Activated CD4-positive, alpha-beta T cell treated with anti-CD3 and anti-CD28 coated beads for 1 hour (primary cell): ENCODE results near the gene SLC25A19.

Experiments used
- DNase-seq: peaks from one replicate; pipeline ENCODE4 v3.0.0-alpha.2; 2020

SLC25A19 gene

GRCh38 chr17:75289115-75289831 lies at the start of gene SLC25A19:
Gene SLC25A19 (minus strand): TSS chr17:75289433. CDS start chr17:75286764, 2,669 bp downstream.
- DNase-seq: peak; percentile 95

- no peak for DNase-seq
Measured at GRCh38 chr17:75338335-75338734, 49.1 kb upstream of the SLC25A19 start.

DNA sequence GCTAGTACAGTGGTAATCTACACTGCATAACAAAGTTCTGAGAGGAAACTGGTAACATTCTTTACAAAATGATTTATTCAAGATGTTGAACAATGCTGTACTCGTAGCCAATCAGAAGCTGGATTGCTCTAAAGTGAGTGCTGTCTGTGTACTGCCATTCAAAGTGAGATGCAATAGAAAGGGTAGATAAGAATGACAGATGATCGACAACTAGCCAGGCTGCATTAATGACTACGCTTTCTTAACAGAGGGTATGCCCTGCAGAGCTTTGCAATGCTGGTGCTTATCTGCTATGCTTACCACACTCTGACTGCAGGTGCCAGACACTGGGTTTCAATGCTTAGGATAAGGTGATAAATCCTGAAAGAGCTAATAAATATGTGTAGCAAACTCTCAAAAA lies 46.1 kb upstream of the SLC25A19 start:
- DNase-seq: no peak

GRCh38 chr17:75334723-75335122 lies 45.5 kb upstream of the SLC25A19 start:
- no peak for DNase-seq

DNA sequence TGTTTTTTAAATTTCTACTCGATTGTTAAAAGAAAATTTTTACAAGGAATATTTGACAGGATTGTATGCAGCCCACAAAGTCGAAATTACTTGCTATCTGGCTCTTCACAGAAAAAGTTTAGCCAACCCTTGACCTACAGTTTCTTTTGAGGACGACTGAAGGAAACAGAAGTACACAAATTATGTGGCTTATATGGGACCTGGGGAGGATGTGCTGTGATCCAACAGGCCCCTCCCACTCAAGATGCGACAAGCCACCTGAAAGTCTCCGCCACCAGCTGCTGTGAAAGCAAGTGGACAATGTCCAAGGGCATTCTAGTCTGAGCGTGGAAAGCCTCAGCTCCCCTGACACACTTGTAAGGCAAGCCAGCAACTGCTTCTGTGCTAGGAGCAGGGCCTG lies 42.4 kb upstream of the SLC25A19 start:
- no peak for DNase-seq

DNA sequence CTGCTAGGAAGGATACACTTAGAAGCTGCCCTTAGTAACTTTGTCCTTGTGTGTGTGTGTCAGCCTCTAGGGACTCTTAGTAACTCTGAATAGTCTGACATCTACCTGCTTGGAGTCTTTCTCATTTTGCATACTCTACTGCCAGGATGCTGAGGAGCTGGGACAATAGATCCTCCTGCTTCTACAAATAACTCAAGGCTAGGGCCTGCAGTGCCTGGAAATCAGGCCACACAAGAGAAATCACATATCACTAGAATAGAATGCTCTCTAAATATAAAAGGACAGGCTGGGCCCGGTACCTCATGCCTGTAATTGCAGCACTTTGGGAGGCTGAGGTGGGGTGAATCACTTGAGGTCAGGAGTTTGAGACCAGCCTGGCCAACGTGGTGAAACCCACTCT lies 38.5 kb upstream of the SLC25A19 start:
- no peak for DNase-seq

- DNase-seq: no peak
Measured at GRCh38 chr17:75326226-75326848, 37.1 kb upstream of the SLC25A19 start.

GRCh38 chr17:75325827-75326225 lies 36.6 kb upstream of the SLC25A19 start:
- no peak for DNase-seq

DNA sequence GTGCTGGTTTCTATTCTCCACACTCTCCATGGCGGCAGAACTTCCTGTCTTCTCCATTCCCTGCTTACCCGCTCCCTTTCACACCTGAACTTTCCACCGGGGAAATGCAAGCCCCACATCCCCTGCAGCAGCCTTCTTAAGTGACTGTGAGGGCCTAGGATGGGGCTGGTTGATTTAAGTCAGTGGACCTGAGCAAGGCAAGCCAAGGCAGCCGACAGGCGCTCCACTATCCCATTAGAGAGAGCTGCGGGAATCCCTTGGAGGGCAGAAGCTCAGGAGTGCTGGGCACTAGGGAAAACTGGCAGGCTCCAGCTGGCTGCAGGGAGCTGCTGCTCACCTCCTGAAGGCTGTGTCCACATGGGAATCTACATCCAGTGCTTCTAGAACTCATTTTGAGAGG lies 36.1 kb upstream of the SLC25A19 start:
- no peak for DNase-seq

GRCh38 chr17:75321506-75321905 lies 32.3 kb upstream of the SLC25A19 start:
- no peak for DNase-seq

DNA sequence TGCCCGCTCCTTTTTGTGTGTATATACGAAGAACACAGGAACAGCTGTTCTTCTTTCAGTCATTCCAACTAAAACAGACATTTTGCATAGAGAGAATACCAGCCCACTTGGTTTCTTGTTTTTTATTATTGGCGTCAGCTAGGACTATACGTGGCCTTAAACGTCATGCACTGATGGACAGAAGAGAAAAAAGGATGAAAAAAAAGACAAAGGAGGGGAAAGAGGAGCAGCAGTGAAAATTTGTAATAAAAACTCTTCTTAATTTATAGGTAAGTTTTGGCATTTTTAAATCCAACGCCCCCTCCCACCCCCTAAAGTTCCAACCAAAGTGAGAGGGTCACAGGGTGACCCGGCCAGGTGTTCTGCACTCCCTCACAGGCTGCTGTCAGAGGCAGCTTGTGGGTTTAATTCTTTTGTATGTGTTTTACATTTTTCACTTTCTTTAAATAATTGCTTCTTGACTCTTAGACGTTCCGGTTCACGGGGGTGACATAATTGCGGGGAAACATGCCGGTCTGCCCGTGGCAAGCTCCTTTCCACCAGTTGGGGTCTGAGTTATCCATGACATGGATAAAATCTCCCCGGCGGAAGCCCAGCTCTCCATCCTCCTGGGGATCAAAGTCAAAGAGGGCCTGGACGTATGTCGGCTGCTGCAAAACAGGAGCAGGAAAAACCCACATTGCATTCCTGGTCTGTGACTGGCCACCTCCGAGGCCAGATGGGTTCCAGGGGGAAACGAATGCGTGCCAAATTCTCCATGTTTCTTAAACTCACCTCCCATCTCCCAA lies 30.9 kb upstream of the SLC25A19 start:
- DNase-seq: no peak

GRCh38 chr17:75318615-75319222 lies 29.5 kb upstream of the SLC25A19 start:
- DNase-seq: no peak

- DNase-seq: no peak
Measured at GRCh38 chr17:75318211-75318610, 29.0 kb upstream of the SLC25A19 start.

GRCh38 chr17:75317671-75318070 lies 28.4 kb upstream of the SLC25A19 start:
- DNase-seq: no peak

GRCh38 chr17:75316253-75316652 lies 27.0 kb upstream of the SLC25A19 start:
- DNase-seq: no peak

- DNase-seq: no peak
Measured at GRCh38 chr17:75315541-75316243, 26.5 kb upstream of the SLC25A19 start.

GRCh38 chr17:75313941-75314551 lies 24.8 kb upstream of the SLC25A19 start:
- no peak for DNase-seq

DNA sequence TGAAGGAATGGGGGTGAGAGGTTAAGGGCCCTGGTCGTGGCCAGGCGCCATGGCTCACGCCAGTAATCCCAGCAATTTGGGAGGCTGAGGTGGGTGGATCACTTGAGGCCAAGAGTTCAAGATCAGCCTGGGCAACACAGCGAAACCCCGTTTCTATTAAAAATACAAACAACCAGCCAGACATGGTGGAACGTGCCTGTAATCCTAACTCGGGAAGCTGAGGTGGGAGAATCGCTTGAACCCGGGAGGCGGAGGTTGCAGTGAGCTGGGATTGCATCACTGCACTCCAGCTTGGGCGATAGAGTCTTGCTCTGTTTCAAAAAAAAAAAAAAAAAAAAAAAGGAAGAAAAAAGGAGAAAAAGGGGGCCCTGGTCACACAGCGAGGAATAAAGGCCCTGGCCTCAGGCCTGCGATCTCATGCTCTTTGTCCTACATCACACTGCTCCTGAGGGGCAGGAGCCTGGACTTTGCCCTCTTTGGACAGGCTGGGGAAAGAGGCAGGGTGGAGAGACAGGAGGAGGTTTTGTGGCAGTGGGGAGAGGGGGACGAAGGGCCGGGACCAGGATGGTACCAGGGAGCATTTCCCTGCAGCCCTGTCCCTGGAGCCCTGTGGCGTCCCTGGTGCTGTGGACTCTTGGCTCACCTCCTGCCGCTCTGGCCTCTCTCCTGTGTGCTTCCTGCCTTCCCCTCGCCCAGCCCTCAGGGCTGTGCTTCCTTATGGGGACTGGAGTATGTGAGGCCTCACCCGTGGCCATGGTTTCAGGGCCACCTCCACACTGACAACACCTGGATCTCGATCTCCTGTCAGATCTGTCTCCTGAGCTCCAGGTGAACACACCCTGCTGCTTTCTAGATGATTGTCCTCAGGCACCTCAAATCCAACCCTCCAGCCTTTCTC lies 19.7 kb upstream of the SLC25A19 start:
- DNase-seq: no peak

DNA sequence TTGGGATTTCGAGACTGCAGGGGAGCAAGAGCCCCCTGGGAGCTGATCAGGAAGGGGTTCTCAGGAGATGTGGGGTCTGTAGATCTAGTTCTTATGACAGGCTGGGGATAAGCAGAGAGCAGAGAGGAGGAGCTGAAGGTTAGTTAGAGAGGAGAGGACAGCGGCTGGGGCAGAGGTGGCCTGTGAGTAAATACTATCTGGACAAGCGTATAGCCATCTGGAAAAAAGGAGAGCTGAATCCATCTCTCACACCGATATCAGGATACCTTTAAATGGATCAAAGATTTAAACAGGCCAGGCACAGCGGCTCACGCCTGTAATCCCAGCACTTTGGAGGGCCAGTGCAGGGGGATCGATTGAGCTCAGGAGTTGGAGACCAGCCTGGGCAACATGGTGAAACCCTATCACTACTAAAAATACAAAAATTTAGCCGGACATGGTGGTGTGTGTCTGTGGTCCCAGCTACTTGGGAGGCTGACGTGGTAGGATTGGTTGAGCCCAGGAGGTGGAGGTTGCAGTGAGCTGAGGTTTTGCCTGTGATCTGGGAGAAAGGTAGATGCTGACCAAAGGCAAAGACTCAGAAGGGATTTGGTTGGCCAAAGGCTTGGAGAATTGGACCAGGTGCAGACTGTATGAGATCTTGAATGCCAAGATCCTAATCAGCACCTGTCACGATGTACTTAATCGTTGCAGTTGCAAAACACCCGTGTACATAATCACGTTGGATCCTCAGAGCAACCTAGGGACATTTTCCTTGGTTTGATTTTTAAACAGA lies 18.9 kb upstream of the SLC25A19 start:
- no peak for DNase-seq

GRCh38 chr17:75301502-75302206 lies 12.4 kb upstream of the SLC25A19 start:
- no peak for DNase-seq
